Cardiac muscle cell (in vitro differentiated cells and primary cell): Measurements from ENCODE around the gene WNT7B. TPM values are rescaled to one million over a fixed set of nuclear protein-coding genes. Genes with fewer than 3 reads are reported as not detected.

Source experiments
- DNase-seq, 2 donors: peaks; one replicate each; pipeline versions ENCODE4 v3.0.0 to v3.0.0-alpha.2; 2010 to 2017; ENCODE audit warnings: low read depth in 1 of 2, low spot score in 1 of 2
- H3K27ac ChIP-seq: fragments of 200-600 bp; sonication (generic); 2 replicates; pipeline ENCODE4 v1.5.1; 2016
- H3K27me3 ChIP-seq: fragments of 200-600 bp; sonication (generic); 2 replicates; pipeline ENCODE4 v1.6.0; 2016; ENCODE audit warnings: control low read depth
- H3K36me3 ChIP-seq: fragments of 200-600 bp; sonication (generic); 2 replicates; pipeline ENCODE4 v1.5.1; 2016; ENCODE audit warnings: control low read depth
- H3K4me1 ChIP-seq: fragments of 200-600 bp; sonication (generic); 2 replicates; pipeline ENCODE4 v1.8.1; 2017; ENCODE audit warnings: low read depth, mild to moderate bottlenecking, mixed run types
- H3K4me3 ChIP-seq: fragments of 200-600 bp; sonication (generic); 2 replicates; pipeline ENCODE4 v1.5.1; 2016; ENCODE audit warnings: mild to moderate bottlenecking
- H3K9me3 ChIP-seq: fragments of 200-600 bp; sonication (generic); 2 replicates; pipeline ENCODE4 v1.5.1; 2017; ENCODE audit warnings: low read depth, mild to moderate bottlenecking, control low read depth
- polyA plus RNA-seq: library from polyadenylated mRNA; unstranded; fragments of >200 nt; fragmentation: Nextera tagmentation; extraction: Ambion mirVana; gene quantifications from 2 replicates; pipeline ENCODE4 v1.2.1, GENCODE V29; 2016
- total RNA-seq: library from RNA; depleted of rRNA; stranded (reverse); fragments of >200 nt; gene quantifications from 2 replicates; pipeline ENCODE4 v1.2.3, GENCODE V29; 2016
- TF ChIP-seq, protein P1 (sequence below): IDR thresholded peaks from 2 replicates; pipeline ENCODE4 v1.5.1; 2012; ENCODE audit warnings: low read depth, mild to moderate bottlenecking, low read length

Gene WNT7B
- total and polyA plus RNA-seq, 2 experiments from 2014 or later: not detected

DNA sequence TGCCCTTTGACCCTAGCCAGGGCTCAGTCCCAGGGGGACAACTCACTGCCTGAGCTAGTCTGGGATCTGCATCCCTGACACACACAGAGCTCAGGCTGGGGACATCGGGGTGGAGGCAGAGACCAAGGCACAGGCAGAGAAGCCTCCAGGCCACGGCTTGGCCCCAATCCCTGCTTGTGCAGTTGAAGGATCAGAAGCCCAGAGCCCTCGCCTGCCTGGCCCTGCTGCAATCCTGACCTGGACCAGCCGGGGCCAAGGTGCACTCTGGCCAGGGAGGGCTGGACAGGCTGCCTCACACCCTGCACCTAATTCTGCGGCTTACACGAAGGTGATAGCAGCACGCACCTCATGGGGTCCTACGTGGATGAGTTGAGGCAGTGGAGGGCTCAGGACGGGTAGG, 34.6 kb downstream of the WNT7B start:
- no peaks in the 10 kb centered on the region for H3K36me3 ChIP-seq
- DNase-seq: no peak
- peaks cover 5% of the 10 kb centered on the region for H3K27me3 ChIP-seq
- H3K4me3 ChIP-seq: no peak overlapping the region
- TF ChIP-seq, protein P1, sequence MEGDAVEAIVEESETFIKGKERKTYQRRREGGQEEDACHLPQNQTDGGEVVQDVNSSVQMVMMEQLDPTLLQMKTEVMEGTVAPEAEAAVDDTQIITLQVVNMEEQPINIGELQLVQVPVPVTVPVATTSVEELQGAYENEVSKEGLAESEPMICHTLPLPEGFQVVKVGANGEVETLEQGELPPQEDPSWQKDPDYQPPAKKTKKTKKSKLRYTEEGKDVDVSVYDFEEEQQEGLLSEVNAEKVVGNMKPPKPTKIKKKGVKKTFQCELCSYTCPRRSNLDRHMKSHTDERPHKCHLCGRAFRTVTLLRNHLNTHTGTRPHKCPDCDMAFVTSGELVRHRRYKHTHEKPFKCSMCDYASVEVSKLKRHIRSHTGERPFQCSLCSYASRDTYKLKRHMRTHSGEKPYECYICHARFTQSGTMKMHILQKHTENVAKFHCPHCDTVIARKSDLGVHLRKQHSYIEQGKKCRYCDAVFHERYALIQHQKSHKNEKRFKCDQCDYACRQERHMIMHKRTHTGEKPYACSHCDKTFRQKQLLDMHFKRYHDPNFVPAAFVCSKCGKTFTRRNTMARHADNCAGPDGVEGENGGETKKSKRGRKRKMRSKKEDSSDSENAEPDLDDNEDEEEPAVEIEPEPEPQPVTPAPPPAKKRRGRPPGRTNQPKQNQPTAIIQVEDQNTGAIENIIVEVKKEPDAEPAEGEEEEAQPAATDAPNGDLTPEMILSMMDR: no peak
- H3K4me1 ChIP-seq: no peaks in the 10 kb centered on the region
- no peak overlapping the region for H3K27ac ChIP-seq
- H3K9me3 ChIP-seq: no peaks in the 10 kb centered on the region

DNA sequence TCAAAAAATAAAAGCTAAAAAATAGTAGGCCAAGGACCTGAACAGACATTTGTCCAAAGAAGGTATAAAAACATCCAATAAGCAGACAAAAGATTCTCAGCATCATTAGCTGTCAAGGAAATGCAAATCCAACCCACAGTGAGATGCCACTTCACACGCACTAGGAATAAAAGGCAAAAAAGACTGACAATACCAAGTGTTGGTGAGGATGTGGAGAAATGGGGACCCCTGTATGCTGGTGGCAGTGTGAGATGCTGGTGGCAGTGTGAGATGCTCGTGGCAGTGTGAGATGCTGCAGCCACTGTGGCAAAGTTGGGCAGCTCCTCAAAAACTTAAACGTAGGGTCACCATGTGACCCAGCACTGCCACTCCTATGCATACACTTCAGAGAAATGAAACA, 38.0 kb downstream of the WNT7B start:
- H3K36me3 ChIP-seq: no peaks in the 10 kb centered on the region
- H3K9me3 ChIP-seq: no peaks in the 10 kb centered on the region
- no peak overlapping the region for H3K27ac ChIP-seq
- no peak overlapping the region for H3K4me3 ChIP-seq
- TF ChIP-seq, protein P1: no peak
- H3K27me3 ChIP-seq: peaks cover 10% of the 10 kb centered on the region
- DNase-seq: no peak
- H3K4me1 ChIP-seq: no peaks in the 10 kb centered on the region

DNA sequence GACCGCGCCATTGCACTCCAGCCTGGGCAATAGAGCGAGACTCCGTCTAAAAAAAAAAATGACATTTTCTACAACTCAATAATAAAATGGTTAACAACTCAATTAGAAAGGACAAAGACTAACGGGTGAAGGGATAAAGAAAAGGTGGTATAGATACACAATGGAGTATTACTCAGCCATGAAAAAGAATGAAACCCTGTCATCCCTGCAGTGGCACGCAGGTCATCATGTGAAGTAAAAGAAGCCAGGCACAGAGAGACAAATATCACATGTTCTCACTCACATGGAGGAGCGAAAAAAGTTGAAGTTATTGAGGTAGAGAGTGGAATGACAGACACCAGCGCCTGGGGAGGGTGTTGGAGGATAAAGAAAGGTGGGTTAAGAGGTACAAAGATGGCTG, 39.0 kb downstream of the WNT7B start:
- TF ChIP-seq, protein P1: no peak
- H3K4me3 ChIP-seq: no peak overlapping the region
- H3K4me1 ChIP-seq: no peaks in the 10 kb centered on the region
- no peaks in the 10 kb centered on the region for H3K36me3 ChIP-seq
- no peak for DNase-seq
- H3K9me3 ChIP-seq: no peaks in the 10 kb centered on the region
- peaks cover 11% of the 10 kb centered on the region for H3K27me3 ChIP-seq
- H3K27ac ChIP-seq: no peak overlapping the region

DNA sequence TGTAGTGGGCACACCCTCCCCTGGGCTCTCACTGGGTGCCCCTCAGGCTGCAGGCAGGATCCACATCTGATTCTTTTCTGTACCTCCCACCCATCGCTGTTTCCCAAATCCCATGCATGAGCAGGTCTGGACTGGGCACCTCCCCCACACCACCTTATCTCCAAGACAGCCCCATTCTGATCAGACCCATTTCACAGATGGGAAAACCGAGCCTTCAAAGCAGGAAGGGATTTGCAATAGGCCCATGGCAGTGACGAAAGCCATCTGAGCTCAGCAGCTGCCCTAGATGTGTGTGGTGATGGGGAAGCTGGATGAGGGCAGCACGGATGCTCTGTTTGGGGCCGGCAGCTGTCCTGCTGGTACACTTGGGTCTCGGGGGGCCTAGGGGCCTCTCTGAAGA, 41.4 kb downstream of the WNT7B start:
- H3K9me3 ChIP-seq: no peaks in the 10 kb centered on the region
- no peak overlapping the region for H3K4me3 ChIP-seq
- no peaks in the 10 kb centered on the region for H3K4me1 ChIP-seq
- TF ChIP-seq, protein P1: no peak
- no peak overlapping the region for H3K27ac ChIP-seq
- H3K27me3 ChIP-seq: peaks cover 14% of the 10 kb centered on the region
- no peak for DNase-seq
- H3K36me3 ChIP-seq: no peaks in the 10 kb centered on the region

DNA sequence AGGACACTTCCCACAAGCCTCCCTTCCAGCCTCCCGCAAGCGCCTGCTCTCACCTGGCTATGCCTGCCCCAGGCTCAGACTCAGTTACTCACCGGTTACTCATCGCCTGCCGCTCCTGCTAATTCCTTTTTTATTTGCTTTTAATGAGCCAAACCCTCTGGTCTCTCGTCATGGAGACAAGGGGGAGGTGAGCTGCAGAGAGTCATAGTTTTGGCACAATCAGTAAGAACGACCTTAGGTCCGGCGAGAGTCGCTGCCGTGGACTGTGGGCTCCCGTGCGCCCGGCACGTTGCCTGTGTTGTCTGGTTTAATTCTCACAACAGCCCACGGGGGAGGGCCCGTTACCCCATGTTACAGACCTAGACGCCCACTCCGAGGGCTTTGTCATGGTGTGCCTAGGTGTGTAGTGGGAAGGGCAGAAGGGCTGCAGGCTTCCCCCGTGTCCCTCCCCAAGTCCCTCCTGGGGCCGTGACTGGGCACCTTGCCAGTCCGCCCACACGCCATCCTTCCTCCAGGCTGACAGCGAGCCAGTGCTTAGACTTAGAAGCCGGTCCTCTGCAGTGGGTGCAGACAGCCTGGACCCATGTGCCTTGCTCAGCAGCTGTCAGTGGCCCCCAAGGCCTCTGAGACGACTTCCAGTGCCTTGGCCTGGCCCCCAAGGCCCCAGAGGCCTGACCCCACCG, 42.2 kb downstream of the WNT7B start:
- no peak overlapping the region for H3K27ac ChIP-seq

More for the DNA sequence above, 42.2 kb downstream of the WNT7B start:
- Histone ChIP-seq H3K4me1 (no peaks in the 10 kb centered on the region), H3K27me3 (peaks cover 11% of the 10 kb centered on the region), H3K36me3 (no peaks in the 10 kb centered on the region), H3K9me3 (no peaks in the 10 kb centered on the region), H3K4me3 (no peak overlapping the region)
- TF ChIP-seq, protein P1: no peak
- peak; percentile 5 to 62 for DNase-seq
